ENCODE results near the gene PRAMEF8.
"Not testable (repeated sequence)": the region's sequence is repeated elsewhere in the genome, so short reads cannot be mapped to it uniquely, and the experiment has no call there.

PRAMEF8 gene
- 0 reads per million in 3 donors for total RNA-seq

GRCh38 chr1:13285037-13285436, at the start of gene PRAMEF8:
PRAMEF8 (minus strand) TSS chr1:13285137; CDS start chr1:13284091, 1,046 bp downstream.
- H3K27ac ChIP-seq (ENCODE audit: insufficient read depth, low read length, poor library complexity, severe bottlenecking); H3K36me3 ChIP-seq (ENCODE audit: control insufficient read depth, insufficient read depth, low read length); H3K9me3 ChIP-seq (ENCODE audit: control insufficient read depth, low read length); H3K4me3 ChIP-seq (ENCODE audit: insufficient read depth, low read depth, low read length, poor library complexity, severe bottlenecking); DNase-seq; H3K27me3 ChIP-seq (replicated peaks; ENCODE audit: control insufficient read depth, insufficient read depth, low read length, poor library complexity, severe bottlenecking); H3K4me1 ChIP-seq (ENCODE audit: control insufficient read depth, insufficient read depth, low read length, poor library complexity, severe bottlenecking): not testable (repeated sequence)

- H3K9me3 ChIP-seq (ENCODE audit: control insufficient read depth, low read length); H3K4me3 ChIP-seq (ENCODE audit: insufficient read depth, low read depth, low read length, poor library complexity, severe bottlenecking); H3K27ac ChIP-seq (ENCODE audit: insufficient read depth, low read length, poor library complexity, severe bottlenecking); H3K27me3 ChIP-seq (replicated peaks; ENCODE audit: control insufficient read depth, insufficient read depth, low read length, poor library complexity, severe bottlenecking); DNase-seq; H3K4me1 ChIP-seq (ENCODE audit: control insufficient read depth, insufficient read depth, low read length, poor library complexity, severe bottlenecking); H3K36me3 ChIP-seq (ENCODE audit: control insufficient read depth, insufficient read depth, low read length): not testable (repeated sequence)
Measured at GRCh38 chr1:13315281-13315680, 30.3 kb upstream of the PRAMEF8 start, which contains the start of gene PRAMEF15. PRAMEF15 (plus strand) TSS chr1:13315581; CDS start chr1:13318408, 2,827 bp downstream.

- H3K27ac ChIP-seq (ENCODE audit: insufficient read depth, low read length, poor library complexity, severe bottlenecking); H3K4me3 ChIP-seq (ENCODE audit: insufficient read depth, low read depth, low read length, poor library complexity, severe bottlenecking); H3K27me3 ChIP-seq (replicated peaks; ENCODE audit: control insufficient read depth, insufficient read depth, low read length, poor library complexity, severe bottlenecking); H3K4me1 ChIP-seq (ENCODE audit: control insufficient read depth, insufficient read depth, low read length, poor library complexity, severe bottlenecking); DNase-seq; H3K36me3 ChIP-seq (ENCODE audit: control insufficient read depth, insufficient read depth, low read length); H3K9me3 ChIP-seq (ENCODE audit: control insufficient read depth, low read length): not testable (repeated sequence)
Measured at GRCh38 chr1:13303239-13303638, 18.3 kb upstream of the PRAMEF8 start, which contains the start of gene PRAMEF33. PRAMEF33 (plus strand) TSS chr1:13303539; CDS start chr1:13305955, 2,416 bp downstream.

GRCh38 chr1:13302197-13302596, 17.3 kb upstream of the PRAMEF8 start:
- DNase-seq; H3K27me3 ChIP-seq (replicated peaks; ENCODE audit: control insufficient read depth, insufficient read depth, low read length, poor library complexity, severe bottlenecking); H3K36me3 ChIP-seq (ENCODE audit: control insufficient read depth, insufficient read depth, low read length); H3K4me1 ChIP-seq (ENCODE audit: control insufficient read depth, insufficient read depth, low read length, poor library complexity, severe bottlenecking); H3K4me3 ChIP-seq (ENCODE audit: insufficient read depth, low read depth, low read length, poor library complexity, severe bottlenecking); H3K9me3 ChIP-seq (ENCODE audit: control insufficient read depth, low read length); H3K27ac ChIP-seq (ENCODE audit: insufficient read depth, low read length, poor library complexity, severe bottlenecking): not testable (repeated sequence)

GRCh38 chr1:13298699-13299098, 13.8 kb upstream of the PRAMEF8 start:
- not testable (repeated sequence) for H3K36me3 ChIP-seq (ENCODE audit: control insufficient read depth, insufficient read depth, low read length); H3K4me1 ChIP-seq (ENCODE audit: control insufficient read depth, insufficient read depth, low read length, poor library complexity, severe bottlenecking); DNase-seq; H3K9me3 ChIP-seq (ENCODE audit: control insufficient read depth, low read length); H3K4me3 ChIP-seq (ENCODE audit: insufficient read depth, low read depth, low read length, poor library complexity, severe bottlenecking); H3K27ac ChIP-seq (ENCODE audit: insufficient read depth, low read length, poor library complexity, severe bottlenecking); H3K27me3 ChIP-seq (replicated peaks; ENCODE audit: control insufficient read depth, insufficient read depth, low read length, poor library complexity, severe bottlenecking)

GRCh38 chr1:13297216-13297931, 12.4 kb upstream of the PRAMEF8 start:
- H3K27me3 ChIP-seq (replicated peaks; ENCODE audit: control insufficient read depth, insufficient read depth, low read length, poor library complexity, severe bottlenecking); H3K36me3 ChIP-seq (ENCODE audit: control insufficient read depth, insufficient read depth, low read length); H3K27ac ChIP-seq (ENCODE audit: insufficient read depth, low read length, poor library complexity, severe bottlenecking); H3K9me3 ChIP-seq (ENCODE audit: control insufficient read depth, low read length); H3K4me3 ChIP-seq (ENCODE audit: insufficient read depth, low read depth, low read length, poor library complexity, severe bottlenecking); H3K4me1 ChIP-seq (ENCODE audit: control insufficient read depth, insufficient read depth, low read length, poor library complexity, severe bottlenecking); DNase-seq: not testable (repeated sequence)

- not testable (repeated sequence) for H3K27ac ChIP-seq (ENCODE audit: insufficient read depth, low read length, poor library complexity, severe bottlenecking); H3K27me3 ChIP-seq (replicated peaks; ENCODE audit: control insufficient read depth, insufficient read depth, low read length, poor library complexity, severe bottlenecking); H3K9me3 ChIP-seq (ENCODE audit: control insufficient read depth, low read length); H3K4me3 ChIP-seq (ENCODE audit: insufficient read depth, low read depth, low read length, poor library complexity, severe bottlenecking); H3K4me1 ChIP-seq (ENCODE audit: control insufficient read depth, insufficient read depth, low read length, poor library complexity, severe bottlenecking); DNase-seq; H3K36me3 ChIP-seq (ENCODE audit: control insufficient read depth, insufficient read depth, low read length)
Measured at GRCh38 chr1:13289030-13289429, 4.1 kb upstream of the PRAMEF8 start.

GRCh38 chr1:13279617-13280016, 5.3 kb downstream of the PRAMEF8 start:
- not testable (repeated sequence) for H3K4me1 ChIP-seq (ENCODE audit: control insufficient read depth, insufficient read depth, low read length, poor library complexity, severe bottlenecking); H3K4me3 ChIP-seq (ENCODE audit: insufficient read depth, low read depth, low read length, poor library complexity, severe bottlenecking); DNase-seq; H3K27me3 ChIP-seq (replicated peaks; ENCODE audit: control insufficient read depth, insufficient read depth, low read length, poor library complexity, severe bottlenecking); H3K9me3 ChIP-seq (ENCODE audit: control insufficient read depth, low read length); H3K36me3 ChIP-seq (ENCODE audit: control insufficient read depth, insufficient read depth, low read length); H3K27ac ChIP-seq (ENCODE audit: insufficient read depth, low read length, poor library complexity, severe bottlenecking)

GRCh38 chr1:13277016-13277415, 7.9 kb downstream of the PRAMEF8 start:
- not testable (repeated sequence) for H3K9me3 ChIP-seq (ENCODE audit: control insufficient read depth, low read length); H3K4me1 ChIP-seq (ENCODE audit: control insufficient read depth, insufficient read depth, low read length, poor library complexity, severe bottlenecking); H3K27me3 ChIP-seq (replicated peaks; ENCODE audit: control insufficient read depth, insufficient read depth, low read length, poor library complexity, severe bottlenecking); H3K27ac ChIP-seq (ENCODE audit: insufficient read depth, low read length, poor library complexity, severe bottlenecking); H3K4me3 ChIP-seq (ENCODE audit: insufficient read depth, low read depth, low read length, poor library complexity, severe bottlenecking); H3K36me3 ChIP-seq (ENCODE audit: control insufficient read depth, insufficient read depth, low read length); DNase-seq

- not testable (repeated sequence) for H3K9me3 ChIP-seq (ENCODE audit: control insufficient read depth, low read length); DNase-seq; H3K4me1 ChIP-seq (ENCODE audit: control insufficient read depth, insufficient read depth, low read length, poor library complexity, severe bottlenecking); H3K27me3 ChIP-seq (replicated peaks; ENCODE audit: control insufficient read depth, insufficient read depth, low read length, poor library complexity, severe bottlenecking); H3K4me3 ChIP-seq (ENCODE audit: insufficient read depth, low read depth, low read length, poor library complexity, severe bottlenecking); H3K36me3 ChIP-seq (ENCODE audit: control insufficient read depth, insufficient read depth, low read length); H3K27ac ChIP-seq (ENCODE audit: insufficient read depth, low read length, poor library complexity, severe bottlenecking)
Measured at GRCh38 chr1:13265124-13265523, 19.8 kb downstream of the PRAMEF8 start.
